Measurements from ENCODE around the gene NANOGP8. TPM values are rescaled to one million over a fixed set of nuclear protein-coding genes. Genes with fewer than 3 reads are reported as not detected.

NANOGP8 gene
- total RNA-seq = not detected in 2 replicates

GRCh38 chr15:35085176-35085919 is at the start of gene NANOGP8:
Gene NANOGP8 (minus strand): TSS chr15:35085295. CDS start chr15:35085110, 185 bp downstream.

Other genes starting within 250 kb of the NANOGP8 start
- gene AQR, start 115.6 kb downstream of the NANOGP8 start, total RNA-seq = 11.2 and 15.1 TPM in 2 replicates
- 13.2 and 25.8 TPM in 2 replicates for gene ZNF770, start 97.0 kb downstream of the NANOGP8 start, total RNA-seq